ENCODE data around the gene SRPRB. TPM values are rescaled to one million over a fixed set of nuclear protein-coding genes. Genes with fewer than 3 reads are reported as not detected.

Gene SRPRB
- polyA plus RNA-seq, 1 of the 3 experiments (the other 2 are of a cell fraction) = 54.3 TPM

GRCh38 chr3:133815386-133815785 is 9.8 kb downstream of the SRPRB start:
- H3K79me2 ChIP-seq (ENCODE audit: insufficient read depth) = no peaks in the 10 kb centered on the region
- POLR2A ChIA-PET = no interaction called here
- no peak for DNase-seq
- TF ChIP-seq, protein P1, sequence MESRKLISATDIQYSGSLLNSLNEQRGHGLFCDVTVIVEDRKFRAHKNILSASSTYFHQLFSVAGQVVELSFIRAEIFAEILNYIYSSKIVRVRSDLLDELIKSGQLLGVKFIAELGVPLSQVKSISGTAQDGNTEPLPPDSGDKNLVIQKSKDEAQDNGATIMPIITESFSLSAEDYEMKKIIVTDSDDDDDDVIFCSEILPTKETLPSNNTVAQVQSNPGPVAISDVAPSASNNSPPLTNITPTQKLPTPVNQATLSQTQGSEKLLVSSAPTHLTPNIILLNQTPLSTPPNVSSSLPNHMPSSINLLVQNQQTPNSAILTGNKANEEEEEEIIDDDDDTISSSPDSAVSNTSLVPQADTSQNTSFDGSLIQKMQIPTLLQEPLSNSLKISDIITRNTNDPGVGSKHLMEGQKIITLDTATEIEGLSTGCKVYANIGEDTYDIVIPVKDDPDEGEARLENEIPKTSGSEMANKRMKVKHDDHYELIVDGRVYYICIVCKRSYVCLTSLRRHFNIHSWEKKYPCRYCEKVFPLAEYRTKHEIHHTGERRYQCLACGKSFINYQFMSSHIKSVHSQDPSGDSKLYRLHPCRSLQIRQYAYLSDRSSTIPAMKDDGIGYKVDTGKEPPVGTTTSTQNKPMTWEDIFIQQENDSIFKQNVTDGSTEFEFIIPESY (IDR thresholded peaks at IDR 0.05; ENCODE audit: borderline replicate concordance, low read depth) = no peak
- TF ChIP-seq EZH2phosphoT487 (IDR thresholded peaks at IDR 0.05; ENCODE audit: borderline replicate concordance, low read depth) (no peak), RAD21 (IDR thresholded peaks at IDR 0.05; ENCODE audit: low read length) (no peak), SIN3A (IDR thresholded peaks at IDR 0.05; ENCODE audit: borderline replicate concordance, low read depth, low read length) (no peak), RCOR1 (IDR thresholded peaks at IDR 0.05; ENCODE audit: low read length) (no peak), SMC3 (IDR thresholded peaks at IDR 0.05; ENCODE audit: low read depth, low read length) (no peak), GATA2 (CRISPR knock-in tag; IDR thresholded peaks at IDR 0.05) (no peak), FOXJ3 (CRISPR knock-in tag; IDR thresholded peaks at IDR 0.05) (no peak), TEAD4 (IDR thresholded peaks at IDR 0.05; ENCODE audit: borderline replicate concordance, insufficient read depth) (no peak), EP300 (IDR thresholded peaks at IDR 0.05; ENCODE audit: borderline replicate concordance in 1 of 2, low read depth in 1 of 2, low read length in 1 of 2) (no peak), JUND (IDR thresholded peaks at IDR 0.05) (no peak), ELF1 (IDR thresholded peaks at IDR 0.05) (no peak), GABPA (IDR thresholded peaks at IDR 0.05; ENCODE audit: low read depth) (no peak), NRF1 (IDR thresholded peaks at IDR 0.05; ENCODE audit: low read depth, low read length) (no peak)
- TF ChIP-seq, protein P2, sequence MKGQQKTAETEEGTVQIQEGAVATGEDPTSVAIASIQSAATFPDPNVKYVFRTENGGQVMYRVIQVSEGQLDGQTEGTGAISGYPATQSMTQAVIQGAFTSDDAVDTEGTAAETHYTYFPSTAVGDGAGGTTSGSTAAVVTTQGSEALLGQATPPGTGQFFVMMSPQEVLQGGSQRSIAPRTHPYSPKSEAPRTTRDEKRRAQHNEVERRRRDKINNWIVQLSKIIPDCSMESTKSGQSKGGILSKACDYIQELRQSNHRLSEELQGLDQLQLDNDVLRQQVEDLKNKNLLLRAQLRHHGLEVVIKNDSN (IDR thresholded peaks at IDR 0.05; ENCODE audit: borderline replicate concordance, low read depth) = no peak
- no peak overlapping the region for H3K9ac ChIP-seq
- CTCF ChIA-PET = interaction anchor here (0.6 to 1.0 kb wide), 2 partner anchors 93 to 397 kb away, joined by 3 to 4 read pairs; no protein-coding TSS in a partner anchor
- H3K27ac ChIP-seq (ENCODE audit: low read depth in 2 of 2, low read length in 1 of 2) = no peak overlapping the region
- H3K4me3 ChIP-seq (ENCODE audit: low read depth in 2 of 2, low read length in 1 of 2) = no peak overlapping the region
- peaks cover 6% of the 10 kb centered on the region for H3F3A ChIP-seq (replicated peaks; ENCODE audit: insufficient read depth)
- no peak overlapping the region for H2AFZ ChIP-seq (ENCODE audit: low read depth)
- no peaks in the 10 kb centered on the region for H3K9me2 ChIP-seq
- H3K4me1 ChIP-seq (ENCODE audit: control insufficient read depth in 1 of 2, insufficient read depth in 2 of 2, low read depth in 1 of 2, low read length in 1 of 2) = no peaks in the 10 kb centered on the region
- WGBS (ENCODE audit: low lambda C conversion rate) = 84% methylated on average over 2 of the region's 2 CpGs
- H3K4me2 ChIP-seq = no peak overlapping the region
- H3K9me3 ChIP-seq = no peaks in the 10 kb centered on the region
- H4K20me1 ChIP-seq (ENCODE audit: insufficient read depth) = 0 out of 2 replicates have a peak, but pooled peaks cover 3% of the 10 kb centered on the region
- H3K27me3 ChIP-seq (ENCODE audit: insufficient read depth) = no peaks in the 10 kb centered on the region
- H3K36me3 ChIP-seq (replicated peaks in 1 of 2; ENCODE audit: control insufficient read depth in 1 of 2, insufficient read depth in 2 of 2, low read length in 1 of 2) = peaks cover 61 to 82% of the 10 kb centered on the region in 2 experiments

DNA sequence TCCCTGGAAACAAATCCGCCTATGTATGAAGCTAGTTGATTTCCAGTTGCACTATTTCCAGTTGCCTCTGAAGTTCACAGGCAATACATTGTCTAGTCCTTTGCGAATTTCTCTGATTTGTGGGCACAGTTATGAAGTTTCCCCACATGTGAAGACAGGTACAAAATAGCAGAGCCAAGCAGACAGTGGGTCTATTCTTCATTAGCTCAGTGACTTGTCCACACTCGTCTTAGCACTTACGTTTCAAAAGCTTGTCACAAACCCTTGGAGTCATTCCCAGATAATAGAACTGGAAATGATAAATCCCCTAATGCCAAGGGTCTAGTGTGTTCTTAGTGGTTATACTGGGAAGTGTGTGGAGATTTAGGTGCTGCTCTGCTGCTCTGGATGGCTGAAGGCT is 14.5 kb downstream of the SRPRB start:
- no peak overlapping the region for H3K4me2 ChIP-seq
- ChIA-PET POLR2A (no interaction called here), CTCF (interaction anchor here (0.8 to 6.0 kb wide), 12 partner anchors 14 to 480 kb away, joined by 3 to 103 read pairs (median 3); partner anchors contain the start of gene SRPRB)
- H3K36me3 ChIP-seq (replicated peaks in 1 of 2; ENCODE audit: control insufficient read depth in 1 of 2, insufficient read depth in 2 of 2, low read length in 1 of 2) = peaks cover 61 to 77% of the 10 kb centered on the region in 2 experiments
- H3K79me2 ChIP-seq (ENCODE audit: insufficient read depth) = no peaks in the 10 kb centered on the region
- no peak overlapping the region for H2AFZ ChIP-seq (ENCODE audit: low read depth)
- TF ChIP-seq RXRA (IDR thresholded peaks at IDR 0.05; ENCODE audit: borderline replicate concordance, low read depth) = no peak
- TF ChIP-seq, protein P2 (IDR thresholded peaks at IDR 0.05; ENCODE audit: borderline replicate concordance, low read depth) = no peak
- TF ChIP-seq, protein P3, sequence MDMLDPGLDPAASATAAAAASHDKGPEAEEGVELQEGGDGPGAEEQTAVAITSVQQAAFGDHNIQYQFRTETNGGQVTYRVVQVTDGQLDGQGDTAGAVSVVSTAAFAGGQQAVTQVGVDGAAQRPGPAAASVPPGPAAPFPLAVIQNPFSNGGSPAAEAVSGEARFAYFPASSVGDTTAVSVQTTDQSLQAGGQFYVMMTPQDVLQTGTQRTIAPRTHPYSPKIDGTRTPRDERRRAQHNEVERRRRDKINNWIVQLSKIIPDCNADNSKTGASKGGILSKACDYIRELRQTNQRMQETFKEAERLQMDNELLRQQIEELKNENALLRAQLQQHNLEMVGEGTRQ (IDR thresholded peaks at IDR 0.05; ENCODE audit: borderline replicate concordance, low read depth, low read length) = no peak
- no peak overlapping the region for H3K27ac ChIP-seq (ENCODE audit: low read depth in 2 of 2, low read length in 1 of 2)
- no peaks in the 10 kb centered on the region for H3K9me2 ChIP-seq
- WGBS (ENCODE audit: low lambda C conversion rate) = 88% methylated on average over 4 of the region's 4 CpGs
- H3K9ac ChIP-seq = no peak overlapping the region
- H4K20me1 ChIP-seq (ENCODE audit: insufficient read depth) = 0 out of 2 replicates have a peak, but pooled peaks cover 3% of the 10 kb centered on the region
- H3K9me3 ChIP-seq = no peaks in the 10 kb centered on the region
- H3K27me3 ChIP-seq (ENCODE audit: insufficient read depth) = no peaks in the 10 kb centered on the region
- no peak overlapping the region for H3K4me3 ChIP-seq (ENCODE audit: low read depth in 2 of 2, low read length in 1 of 2)
- no peak for DNase-seq
- peaks cover 6% of the 10 kb centered on the region for H3F3A ChIP-seq (replicated peaks; ENCODE audit: insufficient read depth)
- no peaks in the 10 kb centered on the region for H3K4me1 ChIP-seq (ENCODE audit: control insufficient read depth in 1 of 2, insufficient read depth in 2 of 2, low read depth in 1 of 2, low read length in 1 of 2)

All from SK-N-SH (cell line).